ENCODE data around the gene RBM38.

- TF ChIP-seq CTCF (IDR thresholded peaks at IDR 0.05; ENCODE audit: low read depth, low read length), result no peak
- no peak for TF ChIP-seq EZH2phosphoT487 (IDR thresholded peaks at IDR 0.05; ENCODE audit: low read depth)
Measured at GRCh38 chr20:57352305-57352704, 38.9 kb upstream of the RBM38 start.
